HG02870 (cell line): ENCODE measurements around the gene SPEF1.
"Not testable (repeated sequence)": the region's sequence is repeated elsewhere in the genome, so short reads cannot be mapped to it uniquely, and the experiment has no call there.

ENCODE experiments used
- ATAC-seq: cut with Tn5 transposase; IDR thresholded peaks from one replicate; pipeline ENCODE4 v1.9.1; 2021; ENCODE audit warnings: mild to moderate bottlenecking, moderate library complexity; ENCODE audit not compliant: unreplicated experiment

SPEF1 gene, protein sequence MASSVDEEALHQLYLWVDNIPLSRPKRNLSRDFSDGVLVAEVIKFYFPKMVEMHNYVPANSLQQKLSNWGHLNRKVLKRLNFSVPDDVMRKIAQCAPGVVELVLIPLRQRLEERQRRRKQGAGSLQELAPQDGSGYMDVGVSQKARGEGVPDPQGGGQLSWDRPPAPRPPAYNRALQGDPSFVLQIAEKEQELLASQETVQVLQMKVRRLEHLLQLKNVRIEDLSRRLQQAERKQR

DNA sequence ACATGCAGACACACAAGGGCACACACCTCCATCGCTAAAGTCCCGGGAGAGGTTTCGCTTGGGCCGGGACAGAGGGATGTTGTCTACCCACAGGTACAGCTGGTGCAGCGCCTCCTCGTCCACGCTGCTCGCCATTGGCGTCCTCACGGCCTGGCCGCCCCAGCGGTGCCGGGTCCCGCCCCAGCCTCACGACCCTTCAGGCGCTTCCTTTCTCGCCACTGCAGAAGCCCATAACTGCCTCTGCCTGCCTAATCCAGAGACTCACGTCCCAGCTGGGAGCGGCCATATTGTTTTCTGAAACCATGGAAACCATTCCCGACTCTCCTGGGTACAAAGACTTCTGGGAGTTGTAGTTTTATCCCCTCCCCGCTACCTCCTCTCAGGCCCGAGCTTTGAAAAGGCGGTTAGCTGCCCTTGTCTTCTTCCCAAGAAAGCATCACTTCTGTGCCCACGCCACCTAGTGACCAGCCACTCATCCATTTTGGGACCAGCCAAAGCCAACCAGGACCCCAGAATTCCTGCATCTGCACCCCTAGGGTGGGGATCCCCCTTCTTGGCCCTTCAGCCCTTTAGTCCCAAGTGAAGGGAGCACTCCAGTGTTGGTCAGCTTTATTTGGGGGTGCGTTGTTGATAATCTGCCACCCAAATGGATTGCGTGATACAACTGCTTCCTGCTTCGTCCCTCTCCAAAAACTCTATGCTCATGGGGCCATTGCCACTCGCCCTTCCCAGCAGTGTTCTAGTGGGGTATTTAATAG lies at the start of gene SPEF1:
TSS of gene SPEF1 (minus strand) at position 296 of the 758 bp plus-strand sequence. CDS start at position 135, 161 bp downstream.
- ATAC-seq: no peak

DNA sequence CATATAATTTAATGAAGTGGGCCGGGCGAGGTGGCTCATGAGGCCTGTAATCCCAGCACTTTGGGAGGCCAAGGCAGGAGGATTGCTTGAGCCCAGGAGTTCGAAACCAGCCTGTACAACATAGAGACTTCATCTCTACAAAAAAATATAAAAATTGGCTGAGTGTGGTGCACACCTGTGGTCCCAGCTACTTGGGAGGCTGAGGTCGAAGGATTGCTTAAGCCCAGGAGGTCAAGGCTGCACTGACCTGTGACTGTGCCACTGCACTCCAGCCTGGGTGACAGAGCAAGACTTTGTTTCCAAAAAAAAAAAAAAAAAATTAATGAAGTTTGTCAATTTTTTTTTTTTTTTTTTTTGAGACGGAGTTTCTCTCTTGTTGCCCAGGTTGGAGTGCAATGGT lies 48.6 kb upstream of the SPEF1 start:
- not testable (repeated sequence) for ATAC-seq

DNA sequence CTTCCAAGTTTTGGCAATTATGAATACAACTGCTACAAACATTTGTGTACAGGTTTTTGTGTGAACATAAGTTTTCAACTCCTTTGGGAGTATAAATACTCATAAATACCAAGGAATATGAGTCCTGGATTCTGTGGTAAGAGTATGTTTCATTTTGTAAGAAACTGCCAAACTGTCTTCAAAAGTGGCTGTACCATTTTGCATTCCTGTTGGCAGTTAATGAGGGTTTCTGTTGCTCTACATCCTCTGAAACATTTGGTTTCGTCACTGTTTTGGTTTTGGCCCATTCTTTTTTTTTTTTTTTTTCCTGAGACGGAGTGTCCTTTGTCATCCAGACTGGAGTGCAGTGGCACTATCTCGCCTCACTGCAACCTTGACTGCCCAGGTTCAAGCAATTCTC lies 47.5 kb upstream of the SPEF1 start:
- ATAC-seq: no peak

DNA sequence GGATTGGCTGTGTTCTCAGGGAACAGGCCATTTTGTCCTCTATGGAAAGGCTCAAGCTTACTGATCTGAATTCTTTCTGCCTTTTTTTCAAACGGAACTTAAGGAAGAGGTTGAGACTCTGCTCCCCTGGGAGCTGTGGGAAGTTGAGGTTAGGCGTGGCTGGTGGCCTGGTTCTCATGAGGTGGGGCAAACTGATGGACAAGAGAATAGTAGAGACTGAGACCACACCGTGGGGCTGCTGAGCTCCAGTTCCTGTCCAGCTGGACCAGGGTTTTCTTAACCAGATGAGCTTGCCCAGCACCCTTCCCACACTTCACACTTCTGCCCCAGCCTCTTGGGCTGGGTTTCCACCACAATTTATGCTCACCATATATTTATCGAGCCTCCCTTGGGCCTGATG lies 45.2 kb upstream of the SPEF1 start:
- ATAC-seq: no peak

DNA sequence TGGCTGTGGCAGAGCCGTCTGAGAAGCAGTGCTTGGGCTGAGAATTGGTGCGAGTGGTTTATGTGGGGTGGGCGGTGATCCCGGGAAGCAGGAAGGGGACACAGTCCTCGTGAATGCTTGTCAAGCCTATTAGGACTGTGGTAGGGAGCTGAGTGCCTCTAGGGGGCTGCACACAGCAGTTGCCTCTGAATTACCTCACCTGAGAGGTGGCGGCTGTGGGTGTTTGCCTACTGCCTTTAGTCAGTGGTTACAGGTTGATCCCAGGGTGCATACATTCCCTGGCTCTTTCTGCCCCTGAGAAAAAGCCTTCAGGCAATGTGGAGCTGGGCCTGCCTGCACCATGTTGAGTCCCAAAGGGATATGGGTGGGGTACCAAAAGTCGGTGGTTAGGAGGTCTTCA lies 44.3 kb upstream of the SPEF1 start:
- ATAC-seq: no peak

DNA sequence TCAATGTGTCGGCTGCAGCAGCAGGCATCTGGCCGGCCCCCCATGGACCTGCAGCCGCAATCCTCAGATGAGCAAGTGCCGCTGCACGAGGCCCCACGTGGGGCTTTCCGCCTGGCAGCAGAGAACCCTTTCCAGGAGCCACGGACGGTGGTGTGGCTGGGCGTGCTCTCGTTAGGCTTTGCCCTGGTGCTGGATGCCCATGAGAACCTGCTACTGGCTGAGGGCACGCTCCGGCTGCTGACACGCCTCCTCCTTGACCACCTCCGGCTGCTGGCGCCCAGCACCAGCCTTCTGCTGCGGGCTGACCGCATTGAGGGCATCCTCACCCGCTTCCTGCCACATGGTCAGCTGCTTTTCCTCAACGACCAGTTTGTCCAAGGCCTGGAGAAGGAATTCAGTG lies 42.6 kb upstream of the SPEF1 start:
- no peak for ATAC-seq

DNA sequence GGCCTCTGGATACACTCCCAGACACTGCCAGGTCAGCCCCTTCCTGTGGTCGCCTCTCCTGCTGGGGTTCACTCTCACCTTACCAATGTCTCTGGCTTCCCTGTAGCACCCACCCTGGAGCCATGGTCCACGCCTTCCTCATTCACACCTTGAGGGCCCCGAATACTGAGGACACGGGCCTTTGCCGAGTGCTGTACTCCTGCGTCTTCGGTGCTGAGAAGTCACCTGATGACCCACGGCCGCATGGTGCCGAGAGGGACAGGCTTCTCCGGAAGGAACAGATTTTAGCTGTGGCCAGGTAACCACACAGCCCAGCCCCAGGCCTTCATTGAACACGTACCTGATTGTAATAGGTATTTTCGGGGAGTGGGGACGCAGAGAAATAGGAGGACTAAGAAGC lies 40.7 kb upstream of the SPEF1 start:
- no peak for ATAC-seq

DNA sequence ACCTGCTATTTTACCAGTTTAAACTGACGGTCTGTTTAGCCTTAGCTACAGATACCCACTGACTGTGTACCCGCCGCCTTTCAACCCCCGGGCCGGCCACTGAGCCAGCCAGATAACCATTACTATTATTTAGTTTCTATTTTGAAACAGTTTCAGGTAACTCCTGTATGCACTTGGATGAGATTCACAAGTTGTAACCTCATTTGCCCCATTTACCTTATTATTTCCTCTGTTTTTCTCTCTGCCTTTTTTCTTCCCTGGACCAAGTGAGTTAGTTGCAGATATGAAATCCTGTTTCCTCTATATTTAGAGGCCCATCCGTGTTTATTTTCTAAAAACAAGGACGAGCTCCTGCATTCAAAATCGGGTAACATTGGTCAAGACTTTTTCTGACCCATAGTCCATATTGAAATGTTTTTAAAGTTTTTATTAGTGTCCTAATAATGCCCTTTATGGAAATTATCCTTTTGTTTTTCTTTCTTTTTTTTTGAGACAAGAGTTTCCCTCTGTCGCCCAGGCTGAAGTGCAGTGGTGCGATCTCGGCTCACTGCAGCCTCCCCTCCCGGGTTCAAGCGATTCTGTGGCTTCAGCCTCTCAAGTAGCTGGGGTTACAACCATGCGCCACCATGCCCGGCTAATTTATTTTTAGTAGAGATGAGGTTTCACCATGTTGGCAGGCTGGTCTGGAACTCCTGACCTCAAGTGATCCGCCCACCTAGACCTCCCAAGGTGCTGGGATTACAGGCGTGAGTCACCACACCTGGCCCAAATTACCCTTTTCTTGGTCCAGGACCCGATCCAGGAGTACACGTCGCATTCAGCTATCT lies 39.9 kb upstream of the SPEF1 start:
- peak; percentile 3 for ATAC-seq

DNA sequence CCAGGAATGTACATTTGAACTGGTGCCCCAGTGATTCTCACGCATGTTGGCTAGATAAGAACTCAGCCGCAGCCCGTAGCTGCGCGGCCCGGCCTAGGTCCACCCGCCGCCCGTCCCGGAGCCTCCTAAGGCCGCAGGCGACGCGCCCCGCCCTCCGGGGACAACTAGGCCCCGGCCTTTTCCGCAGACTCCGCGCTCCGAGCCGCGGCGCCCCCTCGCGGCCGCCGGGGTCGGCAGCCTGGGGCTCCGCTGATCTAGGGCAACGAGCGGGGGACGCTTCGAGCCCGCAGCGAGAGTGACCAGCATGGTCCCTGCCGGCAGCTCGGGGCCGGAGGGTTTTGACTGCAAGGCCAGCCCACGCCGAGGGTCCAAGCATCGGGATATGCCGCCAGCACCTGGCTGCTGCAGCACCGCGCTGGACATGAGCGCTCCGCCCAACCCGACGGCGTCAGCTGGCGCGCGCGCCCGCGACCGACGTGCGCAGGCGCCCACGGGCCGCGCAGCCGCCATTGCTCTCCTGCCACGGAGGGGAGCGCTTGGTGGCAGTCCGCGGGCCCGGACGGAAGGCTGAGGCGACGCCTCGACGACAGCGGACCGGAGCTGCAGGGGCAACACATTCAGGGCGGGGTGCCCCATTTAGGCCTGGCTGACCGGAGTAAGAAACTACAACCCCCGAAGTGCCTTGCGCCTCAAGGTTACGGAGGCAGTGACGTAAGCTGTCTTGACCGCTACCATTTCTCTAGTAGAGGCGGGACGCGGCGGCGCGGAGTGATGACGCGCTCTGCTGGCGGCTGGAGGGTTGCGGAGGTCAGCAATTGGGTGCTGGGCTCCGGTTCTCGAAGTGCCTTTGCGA lies 39.0 kb upstream of the SPEF1 start, which contains the start of gene AP5S1:
TSS of gene AP5S1 (plus strand) at position 500 of the 853 bp plus-strand sequence. CDS start 1,571 bp downstream, outside the sequence.
- peak; percentile 75 for ATAC-seq

DNA sequence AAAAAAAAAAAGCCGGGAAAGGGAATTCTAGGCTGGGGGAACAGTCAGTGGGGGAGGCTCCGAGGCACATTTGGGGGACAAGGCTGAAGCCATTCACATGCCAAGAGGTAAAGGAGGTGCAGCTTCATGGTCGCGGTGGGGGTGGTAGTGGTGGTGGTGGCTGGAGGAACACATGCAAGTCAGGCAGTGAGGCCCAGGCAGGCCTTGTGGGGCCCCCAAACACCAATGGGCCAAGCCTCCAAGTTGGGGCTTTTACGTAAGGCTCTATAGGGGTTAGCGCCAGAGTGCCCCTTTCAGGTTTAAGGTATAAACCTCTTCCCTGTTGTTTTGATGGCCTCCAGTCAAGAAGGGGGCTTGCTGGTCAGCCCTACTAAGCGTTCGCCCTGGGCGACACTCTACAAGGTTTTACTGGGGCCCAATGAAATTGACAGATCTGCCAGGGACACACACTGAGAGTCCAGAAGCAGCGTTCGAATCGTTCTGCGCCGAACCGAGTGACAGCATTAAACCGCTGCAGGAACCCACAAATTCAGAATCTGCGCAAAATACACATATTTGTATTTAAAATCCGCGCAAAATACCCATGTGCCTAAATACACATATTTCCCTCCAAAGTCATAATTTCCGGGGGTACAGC lies 38.3 kb upstream of the SPEF1 start:
- ATAC-seq: no peak

DNA sequence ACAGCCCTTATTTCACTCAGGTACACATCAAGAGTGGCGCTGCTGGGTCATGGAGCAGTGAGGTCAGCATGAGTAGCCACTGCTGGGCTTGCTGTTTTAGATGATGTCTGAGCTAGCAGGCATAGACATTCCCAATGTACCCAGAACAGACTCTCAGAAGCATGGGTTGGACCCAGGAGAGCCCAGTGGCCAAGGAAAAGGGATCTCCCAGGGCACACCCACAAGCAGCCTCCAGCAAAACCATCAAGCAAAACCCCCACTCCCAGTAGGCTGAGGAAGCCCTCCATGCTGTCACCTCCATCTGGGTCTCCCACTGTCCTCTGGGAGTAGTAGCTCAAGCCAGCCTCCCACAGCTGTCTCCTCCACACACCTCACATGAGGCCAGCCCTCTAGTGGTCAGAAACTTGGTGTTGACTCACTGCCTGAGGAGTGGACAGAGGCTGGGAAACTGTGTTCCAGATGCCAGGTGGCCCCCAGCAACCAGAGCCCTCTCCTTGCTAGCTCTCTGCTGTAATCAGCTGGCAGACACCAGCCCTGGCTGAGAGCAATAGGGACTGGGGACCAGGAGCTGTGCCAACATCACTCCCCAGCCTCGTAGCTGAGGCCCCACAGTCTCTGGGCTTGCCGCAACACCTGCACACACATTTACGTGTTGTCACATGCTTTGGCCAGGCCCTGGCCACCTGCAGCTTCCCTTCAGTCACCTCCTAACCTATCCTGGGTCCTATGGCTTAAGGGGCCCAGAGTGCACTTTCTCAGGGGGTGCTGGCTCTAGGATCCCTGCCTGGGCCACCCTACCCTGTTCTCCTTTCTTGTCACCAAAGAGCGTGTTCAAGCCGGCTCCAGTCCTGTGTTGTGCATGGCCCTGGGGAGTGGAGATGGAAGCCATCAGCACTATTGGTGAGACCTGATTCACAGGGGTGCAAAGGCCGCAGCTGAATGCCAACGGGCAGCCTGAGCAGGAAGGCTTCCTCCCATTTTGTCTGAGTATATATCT lies 37.2 kb upstream of the SPEF1 start:
- ATAC-seq: no peak

DNA sequence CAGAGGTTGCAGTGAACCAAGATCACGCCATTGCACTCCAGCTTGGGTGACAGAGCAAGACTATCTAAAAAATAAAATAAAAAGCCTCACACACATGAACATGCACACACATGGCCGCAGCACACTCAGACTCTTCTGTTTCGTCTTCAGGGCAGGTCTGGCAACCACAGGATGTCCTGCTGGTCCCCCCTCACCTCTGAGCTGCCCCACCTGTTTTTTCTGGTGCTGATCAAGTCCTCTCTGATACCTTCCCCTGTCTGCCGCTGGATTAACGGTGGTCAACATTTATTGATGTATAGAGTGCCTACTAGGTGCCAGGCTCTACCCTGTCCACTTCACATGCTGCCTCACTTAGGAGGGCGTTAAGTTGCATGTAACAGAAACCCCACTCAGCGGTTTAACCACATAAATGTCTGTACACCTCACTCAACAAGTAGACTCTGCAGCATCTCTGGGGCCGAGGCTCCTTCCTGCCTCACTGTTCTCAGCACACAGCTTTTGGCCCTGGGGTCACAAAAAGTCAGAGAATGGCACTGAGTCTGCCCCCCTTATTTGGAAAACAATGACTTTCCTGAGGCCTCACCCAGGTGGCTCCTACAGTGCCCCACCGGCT lies 34.6 kb upstream of the SPEF1 start:
- ATAC-seq: no peak

DNA sequence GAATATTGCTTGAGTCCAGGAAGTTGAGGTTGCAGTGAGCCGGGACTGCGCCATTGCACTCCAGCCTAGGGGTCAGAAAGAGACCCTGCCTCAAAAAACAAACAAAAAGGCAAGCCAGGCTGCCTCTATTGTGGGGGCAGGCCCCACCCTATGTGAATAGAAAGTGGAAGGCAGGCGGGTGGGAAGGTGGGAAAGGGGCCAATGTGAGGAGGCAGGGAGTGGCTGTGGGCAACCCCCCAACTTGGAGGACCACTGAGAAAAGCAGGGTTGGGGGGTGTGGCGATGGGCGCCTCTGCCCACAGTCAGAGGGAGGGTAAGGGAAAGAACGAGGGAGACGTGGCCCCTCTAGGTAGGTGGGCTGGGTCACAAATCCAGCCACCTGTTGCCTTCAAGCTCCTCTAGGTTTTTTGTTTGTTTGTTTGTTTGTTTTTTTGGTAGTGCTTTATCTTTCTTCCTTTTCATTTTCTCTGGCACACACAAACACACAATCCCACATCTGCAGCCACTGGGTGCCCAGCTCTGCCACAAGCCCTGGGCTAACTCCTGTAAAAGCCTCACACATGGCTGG lies 33.8 kb upstream of the SPEF1 start:
- ATAC-seq: no peak

DNA sequence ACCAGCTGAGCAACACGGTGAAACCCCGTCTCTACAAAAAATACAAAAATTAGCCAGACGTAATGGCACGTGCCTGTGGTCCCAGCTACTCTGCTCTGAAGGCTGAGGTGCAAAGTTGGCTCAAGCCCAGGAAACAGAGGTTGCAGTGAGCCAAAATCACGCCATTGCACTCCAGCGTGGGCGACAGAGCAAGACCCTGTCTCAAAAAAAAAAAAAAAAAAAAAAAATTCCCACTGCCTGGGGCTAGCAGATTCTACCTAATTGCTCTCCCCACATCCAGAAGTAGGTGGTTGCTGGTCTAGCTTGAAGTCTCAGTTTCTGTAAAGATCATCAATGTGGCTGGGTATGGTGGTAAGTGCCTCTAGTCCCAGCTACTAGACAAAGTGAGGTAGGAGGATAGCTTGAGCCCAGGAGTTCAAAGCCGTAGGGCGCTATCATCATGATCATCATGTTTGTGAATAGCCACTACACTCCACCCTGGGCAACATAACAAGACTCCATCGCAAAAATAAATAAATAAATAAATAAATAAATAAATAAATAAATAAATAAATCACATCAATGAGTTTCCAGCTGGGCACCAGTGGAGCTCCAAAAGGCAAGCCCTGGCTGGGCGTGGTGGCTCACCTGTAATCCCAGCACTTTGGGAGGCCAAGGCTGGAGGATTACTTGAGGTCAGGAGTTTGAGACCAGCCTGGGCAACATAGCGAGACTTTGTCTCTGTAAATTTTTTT lies 32.8 kb upstream of the SPEF1 start:
- no peak for ATAC-seq

DNA sequence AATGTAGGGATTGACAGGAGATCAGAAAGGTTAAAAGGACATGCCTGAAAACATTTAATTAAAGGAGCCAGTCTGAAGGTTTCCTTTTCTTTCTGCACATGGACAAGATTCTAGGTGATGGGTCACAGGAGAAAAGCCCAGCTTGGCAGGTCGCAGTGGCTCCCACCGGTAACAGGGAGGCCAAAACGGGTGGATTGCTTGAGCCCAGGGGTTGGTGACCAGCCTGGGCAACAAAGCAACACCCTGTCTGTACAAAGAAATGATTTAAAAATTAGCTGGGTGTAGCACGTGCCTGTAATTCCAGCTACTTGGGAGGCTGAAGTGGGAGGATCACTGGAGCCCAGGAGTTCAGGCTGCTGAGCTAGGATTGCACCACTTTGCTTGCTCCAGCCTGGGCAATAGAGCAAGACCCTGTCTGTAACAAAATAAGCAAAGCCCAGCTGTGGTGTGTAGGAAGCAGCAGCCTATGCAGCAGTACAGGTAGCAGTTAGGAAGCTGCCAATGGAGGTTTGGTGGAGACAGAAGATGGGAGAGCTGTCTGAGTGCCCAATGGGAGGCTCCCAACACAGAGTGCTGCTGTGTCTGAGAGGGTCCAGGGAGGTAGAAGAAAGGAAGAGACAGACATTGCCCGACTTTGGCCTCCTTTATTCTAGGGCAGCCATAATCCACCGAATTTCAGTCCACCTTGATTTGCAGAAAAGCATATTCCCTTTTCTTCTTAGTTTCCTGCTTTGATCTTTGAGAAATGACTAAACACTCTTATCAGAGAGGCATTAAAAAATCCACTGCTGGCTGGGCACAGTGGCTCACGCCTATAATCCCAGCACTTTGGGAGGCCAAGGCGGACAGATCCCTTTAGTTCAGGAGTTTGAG lies 32.0 kb upstream of the SPEF1 start:
- ATAC-seq: no peak

DNA sequence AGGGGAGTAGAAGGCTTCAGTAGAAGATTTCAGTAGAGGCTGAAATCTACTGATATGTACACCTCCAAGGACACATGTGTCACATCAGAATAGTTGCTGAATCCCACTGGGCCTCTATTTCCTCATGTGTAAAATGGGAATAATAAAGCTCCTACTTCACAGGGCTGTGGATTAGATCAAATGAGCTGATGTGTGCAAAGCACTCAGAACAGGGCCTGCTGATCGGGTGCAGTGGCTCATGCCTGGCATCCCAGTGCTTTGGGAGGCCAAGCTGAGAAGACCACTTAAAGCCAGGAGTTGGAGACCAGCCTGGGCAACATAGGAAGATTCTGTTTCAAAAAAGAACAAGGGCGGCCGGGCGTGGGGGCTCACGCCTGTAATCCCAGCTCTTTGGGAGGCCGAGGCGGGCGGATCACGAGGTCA lies 31.0 kb upstream of the SPEF1 start:
- ATAC-seq: no peak
